HepG2 (cell line): ENCODE measurements around the gene DNPH1. TPM values are rescaled to one million over a fixed set of nuclear protein-coding genes. Genes with fewer than 3 reads are reported as not detected.

ENCODE experiments used
- BCL6 ChIP-seq: IDR thresholded peaks from 2 replicates; pipeline ENCODE4 v1.6.1; 2016; ENCODE audit warnings: missing genetic modification reagents, missing compliant biosample characterization
- DNMT1 ChIP-seq: sonication (generic); formaldehyde crosslinking; IDR thresholded peaks from 2 replicates; pipeline ENCODE4 v1.5.1; 2020; ENCODE audit warnings: mild to moderate bottlenecking, missing genetic modification reagents
- EHMT2 ChIP-seq: fragments of 200-600 bp; sonication (generic); IDR thresholded peaks from 2 replicates; pipeline ENCODE4 v1.7.0; 2017; ENCODE audit warnings: antibody characterized with exemption, low read depth, low read length, borderline replicate concordance
- ESRRA ChIP-seq: sonication (generic); formaldehyde crosslinking; IDR thresholded peaks from 2 replicates; pipeline ENCODE4 v1.5.1; 2020; ENCODE audit warnings: mild to moderate bottlenecking, low read depth, missing genetic modification reagents
- GLI4 ChIP-seq: sonication (generic); formaldehyde crosslinking; IDR thresholded peaks from 2 replicates; pipeline ENCODE4 v1.5.1; 2020; ENCODE audit warnings: missing genetic modification reagents, mild to moderate bottlenecking, moderate library complexity, borderline replicate concordance
- GTF2F1 ChIP-seq: fragments of 150-350 bp; IDR thresholded peaks from 2 replicates; pipeline ENCODE4 v1.6.1; 2014; ENCODE audit warnings: low read length
- HNF4G ChIP-seq, 2 experiments: sonication (generic) in 1 of 2; formaldehyde crosslinking in 1 of 2; IDR thresholded peaks; 2 replicates each; pipeline versions ENCODE4 v1.4.0 to v1.6.1; 2011 to 2020; ENCODE audit warnings: borderline replicate concordance in 2 of 2, low read depth in 2 of 2, mild to moderate bottlenecking in 2 of 2, low read length in 1 of 2, missing genetic modification reagents in 1 of 2, moderate library complexity in 1 of 2
- KDM5B ChIP-seq: sonication (generic); formaldehyde crosslinking; IDR thresholded peaks from 2 replicates; pipeline ENCODE4 v1.4.0; 2020; ENCODE audit warnings: missing genetic modification reagents, mild to moderate bottlenecking, borderline replicate concordance
- MED13 ChIP-seq: sonication (generic); formaldehyde crosslinking; IDR thresholded peaks from 2 replicates; pipeline ENCODE4 v1.5.0; 2020; ENCODE audit warnings: missing genetic modification reagents
- MIER2 ChIP-seq: IDR thresholded peaks from 2 replicates; pipeline ENCODE4 v1.6.1; 2016; ENCODE audit warnings: missing biosample characterization, missing genetic modification reagents
- MLLT10 ChIP-seq: sonication (generic); formaldehyde crosslinking; IDR thresholded peaks from 2 replicates; pipeline ENCODE4 v1.4.0; 2020; ENCODE audit warnings: missing genetic modification reagents
- NCOR1 ChIP-seq: fragments of 200-600 bp; sonication (generic); IDR thresholded peaks from 2 replicates; pipeline ENCODE4 v1.7.0; 2017; ENCODE audit warnings: antibody characterized with exemption, low read length, borderline replicate concordance
- PHB2 ChIP-seq: fragments of 450-650 bp; IDR thresholded peaks from 2 replicates; pipeline ENCODE4 v1.6.1; 2018; ENCODE audit not compliant: partially characterized antibody
- PHF20 ChIP-seq: sonication (generic); formaldehyde crosslinking; IDR thresholded peaks from 2 replicates; pipeline ENCODE4 v1.5.0; 2020; ENCODE audit warnings: mild to moderate bottlenecking, missing genetic modification reagents
- RFX3 ChIP-seq: IDR thresholded peaks from 2 replicates; pipeline ENCODE4 v1.6.1; 2016; ENCODE audit warnings: missing biosample characterization, missing genetic modification reagents
- SIX1 ChIP-seq: sonication (generic); formaldehyde crosslinking; IDR thresholded peaks from 2 replicates; pipeline ENCODE4 v1.4.0; 2020; ENCODE audit warnings: missing genetic modification reagents, borderline replicate concordance
- ZBTB3 ChIP-seq: sonication (generic); formaldehyde crosslinking; IDR thresholded peaks from 2 replicates; pipeline ENCODE4 v1.4.0; 2020; ENCODE audit warnings: low read depth, mild to moderate bottlenecking, moderate library complexity, missing genetic modification reagents, borderline replicate concordance
- ZMYM4 ChIP-seq: sonication (generic); formaldehyde crosslinking; IDR thresholded peaks from 2 replicates; pipeline ENCODE4 v1.8.1; 2023; ENCODE audit warnings: mild to moderate bottlenecking, missing genetic modification reagents
- ZNF441 ChIP-seq: sonication (generic); formaldehyde crosslinking; IDR thresholded peaks from 2 replicates; pipeline ENCODE4 v1.7.0; 2021; ENCODE audit warnings: missing genetic modification reagents, borderline replicate concordance
- ZNF761 ChIP-seq: sonication (generic); formaldehyde crosslinking; conservative IDR thresholded peaks from 2 replicates; pipeline ENCODE4 v1.4.0; 2020; ENCODE audit warnings: mild to moderate bottlenecking, missing genetic modification reagents
- ZNF83 ChIP-seq: sonication (generic); formaldehyde crosslinking; IDR thresholded peaks from 2 replicates; pipeline ENCODE4 v1.4.0; 2020; ENCODE audit warnings: missing genetic modification reagents, mild to moderate bottlenecking, borderline replicate concordance
- ZSCAN31 ChIP-seq: sonication (generic); formaldehyde crosslinking; IDR thresholded peaks from 2 replicates; pipeline ENCODE4 v1.5.0; 2020; ENCODE audit warnings: low read depth, mild to moderate bottlenecking, missing genetic modification reagents
- polyA plus RNA-seq, 8 experiments: library from polyadenylated mRNA; depleted of rRNA in 3 of 8; stranded (reverse) in 7 of 8; unstranded in 1 of 8; fragments of >200 nt; fragmentation: Illumina TruSeq in 4 of 8; extraction: Trizol in 4 of 8; gene quantifications; 2 replicates each; pipeline versions ENCODE4 v1.2.1 to v1.2.3, GENCODE V29; 2011 to 2016; ENCODE audit warnings: low read depth in 4 of 8, missing spikeins in 1 of 8, mixed read lengths in 1 of 8; ENCODE audit not compliant: insufficient read depth in 1 of 8
- total RNA-seq, 5 experiments: library from RNA; depleted of rRNA; stranded (reverse); fragments of >200 nt; fragmentation: Illumina TruSeq; extraction: Trizol; gene quantifications; 2 replicates each; pipeline ENCODE4 v1.2.3, GENCODE V29; 2016; ENCODE audit warnings: low read depth in 1 of 5
- TF ChIP-seq, protein P1 (sequence below): sonication (generic); formaldehyde crosslinking; IDR thresholded peaks from 2 replicates; pipeline ENCODE4 v1.4.0; 2020; ENCODE audit warnings: missing genetic modification reagents
- TF ChIP-seq, protein P2 (sequence below): sonication (generic); formaldehyde crosslinking; IDR thresholded peaks from 2 replicates; pipeline ENCODE4 v1.4.0; 2020; ENCODE audit warnings: mild to moderate bottlenecking, low read depth, missing genetic modification reagents

Gene DNPH1
- total and polyA plus RNA-seq, 2 of the 13 experiments (the other 11 are each of a cell fraction or from before 2014, with no cell fraction given): 56.5 to 75.1 TPM

DNA sequence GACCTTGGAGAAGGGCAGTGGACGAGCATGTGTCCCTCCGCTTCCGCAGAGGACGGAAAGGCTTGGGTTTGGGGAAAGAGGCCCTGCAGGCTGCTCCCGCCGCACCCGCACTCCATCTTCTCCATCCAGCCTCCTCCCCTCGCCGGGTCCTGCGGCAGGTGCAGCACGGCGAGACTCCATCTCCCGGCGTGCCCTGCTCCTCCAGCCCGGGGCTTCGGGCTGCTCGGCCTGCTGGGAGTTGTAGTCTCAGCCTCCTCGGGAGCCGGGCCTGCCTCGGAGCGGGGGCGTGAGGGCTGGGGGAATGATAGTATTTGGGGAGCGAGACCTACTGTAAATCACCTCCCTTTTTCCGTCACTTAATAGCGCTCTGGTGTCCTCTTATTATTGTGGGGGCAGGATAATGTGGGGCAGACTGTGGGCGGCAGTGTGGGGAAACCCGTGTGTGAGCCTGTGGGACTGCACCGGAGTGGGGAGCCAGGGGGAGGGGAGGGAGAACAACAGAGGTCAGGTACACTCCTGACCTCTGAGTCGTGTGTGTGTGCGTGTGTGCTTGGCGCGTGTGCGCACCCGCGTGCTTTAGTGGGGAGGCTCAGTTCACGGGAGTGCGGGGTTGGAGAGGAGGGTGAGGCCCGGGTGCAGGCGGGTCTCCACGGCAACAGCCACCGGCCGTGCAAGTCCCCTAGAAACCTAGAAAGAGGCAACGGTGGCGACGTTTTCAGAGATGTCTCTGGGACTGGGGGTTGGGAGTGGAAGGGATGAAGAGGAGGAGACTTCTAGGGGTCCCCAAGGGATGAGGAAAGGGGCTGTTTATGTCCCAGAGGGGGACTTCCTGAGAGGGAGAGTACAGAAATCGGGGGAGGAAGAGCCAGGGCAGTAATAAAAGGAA lies 18.1 kb upstream of the DNPH1 start (continued):
- no peak for TF ChIP-seq SIX1
- TF ChIP-seq ZNF761 (CRISPR knock-in tag): 0 out of 2 replicates have a peak, but pooled peaks have one; percentile 40
- 0 out of 2 replicates have a peak, but pooled peaks have one; percentile 35 for TF ChIP-seq RFX3 (CRISPR knock-in tag)
- TF ChIP-seq MIER2 (CRISPR knock-in tag): no peak
- TF ChIP-seq GLI4 (CRISPR knock-in tag): peak; percentile 77; the same call in 1 of the 2 replicates
- peak; percentile 79 for TF ChIP-seq KDM5B (CRISPR knock-in tag)
- TF ChIP-seq, protein P1, sequence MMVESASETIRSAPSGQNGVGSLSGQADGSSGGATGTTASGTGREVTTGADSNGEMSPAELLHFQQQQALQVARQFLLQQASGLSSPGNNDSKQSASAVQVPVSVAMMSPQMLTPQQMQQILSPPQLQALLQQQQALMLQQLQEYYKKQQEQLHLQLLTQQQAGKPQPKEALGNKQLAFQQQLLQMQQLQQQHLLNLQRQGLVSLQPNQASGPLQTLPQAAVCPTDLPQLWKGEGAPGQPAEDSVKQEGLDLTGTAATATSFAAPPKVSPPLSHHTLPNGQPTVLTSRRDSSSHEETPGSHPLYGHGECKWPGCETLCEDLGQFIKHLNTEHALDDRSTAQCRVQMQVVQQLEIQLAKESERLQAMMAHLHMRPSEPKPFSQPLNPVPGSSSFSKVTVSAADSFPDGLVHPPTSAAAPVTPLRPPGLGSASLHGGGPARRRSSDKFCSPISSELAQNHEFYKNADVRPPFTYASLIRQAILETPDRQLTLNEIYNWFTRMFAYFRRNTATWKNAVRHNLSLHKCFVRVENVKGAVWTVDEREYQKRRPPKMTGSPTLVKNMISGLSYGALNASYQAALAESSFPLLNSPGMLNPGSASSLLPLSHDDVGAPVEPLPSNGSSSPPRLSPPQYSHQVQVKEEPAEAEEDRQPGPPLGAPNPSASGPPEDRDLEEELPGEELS (CRISPR knock-in tag): no peak
- no peak; the same call in 1 of the 2 replicates for TF ChIP-seq ESRRA (CRISPR knock-in tag)
- TF ChIP-seq BCL6 (CRISPR knock-in tag): 0 out of 2 replicates have a peak, but pooled peaks have one; percentile 22
- peak; percentile 63 for TF ChIP-seq PHF20 (CRISPR knock-in tag)
- peak; percentile 50; the same call in 1 of the 2 replicates for TF ChIP-seq ZSCAN31 (CRISPR knock-in tag)
- no peak for TF ChIP-seq HNF4G (IDR thresholded peaks at IDR 0.05; ENCODE audit: borderline replicate concordance, low read depth, low read length)
- TF ChIP-seq HNF4G (CRISPR knock-in tag; IDR thresholded peaks at IDR 0.05; ENCODE audit: borderline replicate concordance, low read depth): 0 out of 2 replicates have a peak, but pooled peaks have one; percentile 24
- no peak for TF ChIP-seq MED13 (CRISPR knock-in tag)
- TF ChIP-seq ZNF83: no peak; the same call in 1 of the 2 replicates
- TF ChIP-seq EHMT2: no peak
- no peak for TF ChIP-seq ZNF441 (CRISPR knock-in tag)
- TF ChIP-seq GTF2F1: no peak
- TF ChIP-seq ZMYM4: no peak
- no peak for TF ChIP-seq NCOR1
- TF ChIP-seq PHB2: no peak
- TF ChIP-seq DNMT1 (CRISPR knock-in tag): no peak; the same call in none of the 2 replicates
- TF ChIP-seq ZBTB3: no peak; the same call in 1 of the 2 replicates
- TF ChIP-seq MLLT10 (CRISPR knock-in tag): no peak
- TF ChIP-seq, protein P2, sequence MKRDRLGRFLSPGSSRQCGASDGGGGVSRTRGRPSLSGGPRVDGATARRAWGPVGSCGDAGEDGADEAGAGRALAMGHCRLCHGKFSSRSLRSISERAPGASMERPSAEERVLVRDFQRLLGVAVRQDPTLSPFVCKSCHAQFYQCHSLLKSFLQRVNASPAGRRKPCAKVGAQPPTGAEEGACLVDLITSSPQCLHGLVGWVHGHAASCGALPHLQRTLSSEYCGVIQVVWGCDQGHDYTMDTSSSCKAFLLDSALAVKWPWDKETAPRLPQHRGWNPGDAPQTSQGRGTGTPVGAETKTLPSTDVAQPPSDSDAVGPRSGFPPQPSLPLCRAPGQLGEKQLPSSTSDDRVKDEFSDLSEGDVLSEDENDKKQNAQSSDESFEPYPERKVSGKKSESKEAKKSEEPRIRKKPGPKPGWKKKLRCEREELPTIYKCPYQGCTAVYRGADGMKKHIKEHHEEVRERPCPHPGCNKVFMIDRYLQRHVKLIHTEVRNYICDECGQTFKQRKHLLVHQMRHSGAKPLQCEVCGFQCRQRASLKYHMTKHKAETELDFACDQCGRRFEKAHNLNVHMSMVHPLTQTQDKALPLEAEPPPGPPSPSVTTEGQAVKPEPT: 0 out of 2 replicates have a peak, but pooled peaks have one; percentile 5
